ENCODE measurements around the gene HSPA1L.

- TF ChIP-seq, protein P1, sequence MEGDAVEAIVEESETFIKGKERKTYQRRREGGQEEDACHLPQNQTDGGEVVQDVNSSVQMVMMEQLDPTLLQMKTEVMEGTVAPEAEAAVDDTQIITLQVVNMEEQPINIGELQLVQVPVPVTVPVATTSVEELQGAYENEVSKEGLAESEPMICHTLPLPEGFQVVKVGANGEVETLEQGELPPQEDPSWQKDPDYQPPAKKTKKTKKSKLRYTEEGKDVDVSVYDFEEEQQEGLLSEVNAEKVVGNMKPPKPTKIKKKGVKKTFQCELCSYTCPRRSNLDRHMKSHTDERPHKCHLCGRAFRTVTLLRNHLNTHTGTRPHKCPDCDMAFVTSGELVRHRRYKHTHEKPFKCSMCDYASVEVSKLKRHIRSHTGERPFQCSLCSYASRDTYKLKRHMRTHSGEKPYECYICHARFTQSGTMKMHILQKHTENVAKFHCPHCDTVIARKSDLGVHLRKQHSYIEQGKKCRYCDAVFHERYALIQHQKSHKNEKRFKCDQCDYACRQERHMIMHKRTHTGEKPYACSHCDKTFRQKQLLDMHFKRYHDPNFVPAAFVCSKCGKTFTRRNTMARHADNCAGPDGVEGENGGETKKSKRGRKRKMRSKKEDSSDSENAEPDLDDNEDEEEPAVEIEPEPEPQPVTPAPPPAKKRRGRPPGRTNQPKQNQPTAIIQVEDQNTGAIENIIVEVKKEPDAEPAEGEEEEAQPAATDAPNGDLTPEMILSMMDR (IDR thresholded peaks at IDR 0.05), result no peak
- no peak for TF ChIP-seq JUN (CRISPR knock-in tag; IDR thresholded peaks at IDR 0.05)
- no peak for TF ChIP-seq MAX (CRISPR knock-in tag; IDR thresholded peaks at IDR 0.05)
- no peak for TF ChIP-seq ZNF396 (CRISPR knock-in tag; IDR thresholded peaks at IDR 0.05; ENCODE audit: borderline replicate concordance)
Observed at GRCh38 chr6:31763619-31763940, 51.5 kb downstream of the HSPA1L start.
